Heart right ventricle (tissue), 16 donors: ENCODE measurements around the gene ZSWIM5. TPM values are rescaled to one million over a fixed set of nuclear protein-coding genes. Genes with fewer than 3 reads are reported as not detected.

Experiments used
- ATAC-seq, 8 donors: fragments of 200-7000 bp; cut with Tn5 transposase; one replicate each; pipeline ENCODE4 v1.9.1; 2020; ENCODE audit warnings: mild to moderate bottlenecking in 8 of 8, moderate library complexity in 8 of 8, moderate number of reproducible peaks in 1 of 8
- DNase-seq, 2 donors: peaks; one replicate each; pipeline ENCODE4 v3.0.0-alpha.2; 2020
- H3K27ac ChIP-seq, 10 donors: fragments of 200-600 bp; sonication (generic) in 2 of 10; one replicate each; pipeline versions ENCODE4 v1.5.0 to v1.8.0; 2020 to 2022; ENCODE audit warnings: mild to moderate bottlenecking in 3 of 10
- H3K27me3 ChIP-seq, 7 donors: fragments of 200-600 bp; one replicate each; pipeline ENCODE4 v1.8.0; 2021 to 2022; ENCODE audit warnings: mild to moderate bottlenecking in 2 of 7
- H3K36me3 ChIP-seq, 9 donors: fragments of 200-600 bp; sonication (generic) in 1 of 9; one replicate each; pipeline versions ENCODE4 v1.5.0 to v1.8.0; 2020 to 2022; ENCODE audit warnings: mild to moderate bottlenecking in 2 of 9
- H3K4me1 ChIP-seq, 9 donors: fragments of 200-600 bp; sonication (generic) in 1 of 9; one replicate each; pipeline versions ENCODE4 v1.5.0 to v1.8.0; 2020 to 2022; ENCODE audit warnings: mild to moderate bottlenecking in 4 of 9
- H3K4me3 ChIP-seq, 10 donors: fragments of 200-600 bp; sonication (generic) in 2 of 10; one replicate each; pipeline versions ENCODE4 v1.5.0 to v1.8.0; 2020 to 2022; ENCODE audit warnings: mild to moderate bottlenecking in 7 of 10, moderate library complexity in 2 of 10
- H3K9me3 ChIP-seq, 11 donors: fragments of 200-600 bp in 10 of 11; sonication (generic) in 2 of 11; one replicate each; pipeline versions ENCODE4 v1.5.0 to v1.8.0; 2013 to 2022; ENCODE audit warnings: mild to moderate bottlenecking in 2 of 11, control low read depth in 1 of 11, moderate library complexity in 1 of 11
- WGBS, 2 donors: extraction: QIAGEN DNeasy Blood & Tissue Kit; methylation state at CpG; one replicate each; pipeline ENCODE4 v1.1.7; 2013; ENCODE audit warnings: inconsistent platforms in 1 of 2; 5-methylcytosine and 5-hydroxymethylcytosine counted together
- intact Hi-C, 10 donors: fragments of 100-400 bp; cut with DNase I; formaldehyde crosslinking; loops; one replicate each; pipeline versions ENCODE4 v1.11.1 to v1.14.2; 2022
- polyA plus RNA-seq, 2 donors: library from polyadenylated mRNA; stranded (reverse); fragments of 200-250 nt; gene quantifications; one replicate each; pipeline ENCODE4 v1.2.3, GENCODE V29; 2013
- total RNA-seq, 10 donors: library from RNA; stranded (reverse); fragmentation: NEBNext Ultra II Directional in 3 of 10; extraction: Animal tissue kit (Norgen Biotek cat#: 25700) in 3 of 10; gene quantifications; one replicate each; pipeline versions ENCODE4 v1.2.1 to v1.2.4, GENCODE V29; 2021 to 2023
- TF ChIP-seq, protein P1 (sequence below), 9 donors: fragments of 200-600 bp; sonication (generic) in 2 of 9; IDR thresholded peaks; one replicate each; pipeline versions ENCODE4 v1.5.0 to v1.8.0; 2021 to 2022; ENCODE audit warnings: antibody characterized with exemption in 9 of 9, mild to moderate bottlenecking in 5 of 9, moderate library complexity in 1 of 9
- donor health status: Arrhythmogenic right ventricular cardiomyopathy.
- donor health status: ischemic (EF 13 %, LVEDD 7.1; RV severe dilation, severe dysfunction).
- donor health status: healthy with polysubstance abuse.
- donor health status: DM: no; HTN: yes; CAD: no.
- donor health status: DM: no; HTN: no; CAD: no.
- donor health status: ischemic (EF 25% LVEDD 6.9; RV normal size, moderate dysfunction).
- donor health status: ischemic (EF 25% LVEDD 5.7; RV mildly dilated, moderate dysfunction).
- donor health status: healthy.
- donor health status: DM: yes; HTN: yes; CAD: no.
- donor health status: Ischemic cardiomyopathy.
- donor health status: ischemic (EF 35%, LVEDD 5.7; RV mildly dilated, moderate dysfunction).
- donor health status: nonischemic (EF 11% LVEDD 7.7; RV severe dilation, severe dysfunction).
- donor health status: DM: yes; HTN: yes; CAD: no.
- donor health status: PGD.
- donor health status: ischemic (EF 29% LVEDD 5.4; RV normal size, mild dysfunction).
- donor health status: nonischemic (EF 23%, LVEDD 6.1; RV moderate dilation, normal function).

Gene ZSWIM5
- total and polyA plus RNA-seq, 12 donors, result 0.22 to 1.7 (median 0.77) TPM

DNA sequence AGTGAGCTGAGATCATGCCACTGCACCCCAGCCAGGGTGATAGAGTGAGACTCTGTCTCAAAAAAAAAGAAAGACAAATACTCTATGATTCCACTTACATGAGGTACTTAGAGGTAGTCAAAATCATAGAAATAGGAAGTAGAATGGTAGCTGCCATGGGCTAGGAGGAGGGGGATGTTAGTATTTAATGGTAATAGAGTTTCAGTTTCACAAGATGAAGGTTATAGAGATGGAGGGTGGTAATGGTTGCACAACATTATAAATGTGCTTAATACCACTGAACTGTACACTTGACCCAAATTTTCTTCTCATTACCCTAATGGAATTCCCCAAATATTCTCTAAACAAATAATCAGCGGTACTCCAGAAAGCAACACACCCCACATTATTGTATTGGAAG is 232.8 kb downstream of the ZSWIM5 start:
- intact Hi-C loops, result no loop called here
- Histone ChIP-seq H3K27ac (no peak overlapping the region), H3K4me1 (no peaks in the 10 kb centered on the region), H3K36me3 (peaks cover 0 to 87% (median 35%) of the 10 kb centered on the region in 9 donors), H3K4me3 (no peak overlapping the region), H3K27me3 (no peaks in the 10 kb centered on the region), H3K9me3 (peaks cover 0 to 6% (median 0%) of the 10 kb centered on the region in 11 donors)
- TF ChIP-seq, protein P1, sequence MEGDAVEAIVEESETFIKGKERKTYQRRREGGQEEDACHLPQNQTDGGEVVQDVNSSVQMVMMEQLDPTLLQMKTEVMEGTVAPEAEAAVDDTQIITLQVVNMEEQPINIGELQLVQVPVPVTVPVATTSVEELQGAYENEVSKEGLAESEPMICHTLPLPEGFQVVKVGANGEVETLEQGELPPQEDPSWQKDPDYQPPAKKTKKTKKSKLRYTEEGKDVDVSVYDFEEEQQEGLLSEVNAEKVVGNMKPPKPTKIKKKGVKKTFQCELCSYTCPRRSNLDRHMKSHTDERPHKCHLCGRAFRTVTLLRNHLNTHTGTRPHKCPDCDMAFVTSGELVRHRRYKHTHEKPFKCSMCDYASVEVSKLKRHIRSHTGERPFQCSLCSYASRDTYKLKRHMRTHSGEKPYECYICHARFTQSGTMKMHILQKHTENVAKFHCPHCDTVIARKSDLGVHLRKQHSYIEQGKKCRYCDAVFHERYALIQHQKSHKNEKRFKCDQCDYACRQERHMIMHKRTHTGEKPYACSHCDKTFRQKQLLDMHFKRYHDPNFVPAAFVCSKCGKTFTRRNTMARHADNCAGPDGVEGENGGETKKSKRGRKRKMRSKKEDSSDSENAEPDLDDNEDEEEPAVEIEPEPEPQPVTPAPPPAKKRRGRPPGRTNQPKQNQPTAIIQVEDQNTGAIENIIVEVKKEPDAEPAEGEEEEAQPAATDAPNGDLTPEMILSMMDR (IDR thresholded peaks at IDR 0.05), result no peak
- no peak for DNase-seq
- 94 to 100% methylated on average over 1 of the region's 1 CpG for WGBS, 2 donors
- no peak for ATAC-seq

DNA sequence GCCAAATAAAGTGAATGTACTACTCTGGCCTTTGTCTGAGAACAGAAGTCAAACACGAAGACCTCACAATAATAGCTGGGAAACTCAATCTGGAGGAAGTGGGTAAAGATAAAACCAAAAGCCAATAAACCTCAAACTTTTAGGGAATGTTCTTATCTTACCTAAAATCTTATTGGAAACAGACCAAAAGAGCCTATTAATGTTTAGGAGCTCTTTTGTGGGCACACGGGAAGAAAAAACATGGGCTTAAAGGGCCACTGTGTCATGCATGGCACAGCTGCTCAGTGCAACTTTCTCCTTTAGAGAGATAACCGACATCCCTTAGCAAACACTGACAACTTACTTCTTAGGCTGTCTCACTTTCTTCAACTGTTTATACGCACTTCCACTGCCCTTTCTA is 236.1 kb downstream of the ZSWIM5 start:
- no peak for ATAC-seq
- peaks cover 0 to 8% (median 0%) of the 10 kb centered on the region in 9 donors for H3K4me1 ChIP-seq
- WGBS, 2 donors, result 64 to 76% methylated on average over 4 of the region's 4 CpGs
- no peak for DNase-seq
- H3K27me3 ChIP-seq, result no peaks in the 10 kb centered on the region
- H3K36me3 ChIP-seq, result peaks cover 0 to 57% (median 6%) of the 10 kb centered on the region in 9 donors
- no peak overlapping the region for H3K4me3 ChIP-seq
- intact Hi-C loops, result no loop called here
- H3K9me3 ChIP-seq, result no peaks in the 10 kb centered on the region
- H3K27ac ChIP-seq, result no peak overlapping the region
- TF ChIP-seq, protein P1 (IDR thresholded peaks at IDR 0.05), result no peak

Other genes starting within 250 kb of the ZSWIM5 start
- 10 to 100 TPM; 33.6 to 50.2 (median 41.4) TPM for gene EIF2B3, start 220.0 kb downstream of the ZSWIM5 start, total RNA-seq
- gene EIF2B3, start 220.0 kb downstream of the ZSWIM5 start, polyA plus RNA-seq, result 10 to 100 TPM; 19.2 to 44.4 TPM
- 10 to 100 TPM; 15.2 to 29.4 (median 18.0) TPM for gene HECTD3, start 195.3 kb downstream of the ZSWIM5 start, total RNA-seq
- 10 to 100 TPM; 22.5 to 23.6 TPM for gene HECTD3, start 195.3 kb downstream of the ZSWIM5 start, polyA plus RNA-seq
- gene UROD, start 194.4 kb downstream of the ZSWIM5 start, total RNA-seq, result 10 to 100 TPM; 68.1 to 94.0 (median 83.1) TPM
- 100 to 1,000 TPM in 1 of 2 donors, 10 to 100 TPM in 1; 84.7 to 109 TPM for gene UROD, start 194.4 kb downstream of the ZSWIM5 start, polyA plus RNA-seq
- gene HPDL, start 120.3 kb upstream of the ZSWIM5 start, total RNA-seq, result under 1 TPM in 3 of 10 donors, not detected in 7; 0.17 to 0.45 (median 0.30) TPM
- under 1 TPM; 0.37 to 0.62 TPM for gene HPDL, start 120.3 kb upstream of the ZSWIM5 start, polyA plus RNA-seq
- gene TOE1, start 133.6 kb upstream of the ZSWIM5 start, total RNA-seq, result 1 to 10 TPM; 2.7 to 6.6 (median 4.1) TPM
- 1 to 10 TPM; 3.5 to 4.4 TPM for gene TOE1, start 133.6 kb upstream of the ZSWIM5 start, polyA plus RNA-seq
- gene MUTYH, start 133.8 kb upstream of the ZSWIM5 start, total RNA-seq, result 10 to 100 TPM in 1 of 10 donors, 1 to 10 TPM in 9; 6.0 to 10.2 (median 8.9) TPM
- 10 to 100 TPM in 1 of 2 donors, 1 to 10 TPM in 1; 9.9 to 20.3 TPM for gene MUTYH, start 133.8 kb upstream of the ZSWIM5 start, polyA plus RNA-seq